Measurements from ENCODE around the gene ELAPOR1.
A peak's percentile ranks its signal among the peaks of the same experiment; 100 is the strongest.

Gene ELAPOR1

GRCh38 chr1:109090196-109091077 lies 23.5 kb upstream of the ELAPOR1 start, which contains the start of gene TMEM167B:
TSS of gene TMEM167B (plus strand) at chr1:109090764. CDS start at chr1:109090873, 109 bp downstream.
- no peak for TF ChIP-seq CTCF (IDR thresholded peaks at IDR 0.05; ENCODE audit: poor library complexity, severe bottlenecking)
- peaks cover 9% of the 10 kb centered on the region for H3K4me1 ChIP-seq (ENCODE audit: insufficient read depth, poor library complexity, severe bottlenecking)
- no peaks in the 10 kb centered on the region for H3K27me3 ChIP-seq (ENCODE audit: insufficient read depth, poor library complexity, severe bottlenecking)
- H3K36me3 ChIP-seq (ENCODE audit: low read depth), result peaks cover 30% of the 10 kb centered on the region
- peak within 1 kb of the TSS; percentile 89 for H3K4me3 ChIP-seq (ENCODE audit: severe bottlenecking)
- peak within 1 kb of the TSS; percentile 64 for H3K27ac ChIP-seq (ENCODE audit: poor library complexity, severe bottlenecking)
- no peaks in the 10 kb centered on the region for H3K9me3 ChIP-seq (ENCODE audit: severe bottlenecking)
- DNase-seq (ENCODE audit: low spot score) (peak; percentile 90), ATAC-seq (ENCODE audit: low read depth) (peak; percentile 89)

- Histone ChIP-seq H3K36me3 (ENCODE audit: low read depth) (peaks cover 38% of the 10 kb centered on the region), H3K27ac (ENCODE audit: poor library complexity, severe bottlenecking) (peak overlapping the region; percentile 64), H3K4me3 (ENCODE audit: severe bottlenecking) (peak overlapping the region; percentile 89), H3K4me1 (ENCODE audit: insufficient read depth, poor library complexity, severe bottlenecking) (peaks cover 9% of the 10 kb centered on the region), H3K27me3 (ENCODE audit: insufficient read depth, poor library complexity, severe bottlenecking) (no peaks in the 10 kb centered on the region), H3K9me3 (ENCODE audit: severe bottlenecking) (no peaks in the 10 kb centered on the region)
- no peak for TF ChIP-seq CTCF (IDR thresholded peaks at IDR 0.05; ENCODE audit: poor library complexity, severe bottlenecking)
- ATAC-seq (ENCODE audit: low read depth), result peak; percentile 70
- DNase-seq (ENCODE audit: low spot score), result no peak
Measured at GRCh38 chr1:109091078-109091838, 22.7 kb upstream of the ELAPOR1 start.

- no peak for TF ChIP-seq CTCF (IDR thresholded peaks at IDR 0.05; ENCODE audit: poor library complexity, severe bottlenecking)
- Histone ChIP-seq H3K4me1 (ENCODE audit: insufficient read depth, poor library complexity, severe bottlenecking) (peaks cover 9% of the 10 kb centered on the region), H3K27ac (ENCODE audit: poor library complexity, severe bottlenecking) (peak overlapping the region; percentile 64), H3K36me3 (ENCODE audit: low read depth) (peaks cover 42% of the 10 kb centered on the region), H3K9me3 (ENCODE audit: severe bottlenecking) (no peaks in the 10 kb centered on the region), H3K27me3 (ENCODE audit: insufficient read depth, poor library complexity, severe bottlenecking) (no peaks in the 10 kb centered on the region), H3K4me3 (ENCODE audit: severe bottlenecking) (peak overlapping the region; percentile 89)
- DNase-seq (ENCODE audit: low spot score) (no peak), ATAC-seq (ENCODE audit: low read depth) (no peak)
Measured at GRCh38 chr1:109091839-109092193, 22.1 kb upstream of the ELAPOR1 start.

- H3K36me3 ChIP-seq (ENCODE audit: low read depth), result peaks cover 42% of the 10 kb centered on the region
- H3K27ac ChIP-seq (ENCODE audit: poor library complexity, severe bottlenecking), result no peak overlapping the region
- no peak for TF ChIP-seq CTCF (IDR thresholded peaks at IDR 0.05; ENCODE audit: poor library complexity, severe bottlenecking)
- H3K9me3 ChIP-seq (ENCODE audit: severe bottlenecking), result no peaks in the 10 kb centered on the region
- DNase-seq (ENCODE audit: low spot score), result no peak
- H3K27me3 ChIP-seq (ENCODE audit: insufficient read depth, poor library complexity, severe bottlenecking), result no peaks in the 10 kb centered on the region
- no peak for ATAC-seq (ENCODE audit: low read depth)
- no peak overlapping the region for H3K4me3 ChIP-seq (ENCODE audit: severe bottlenecking)
- H3K4me1 ChIP-seq (ENCODE audit: insufficient read depth, poor library complexity, severe bottlenecking), result peaks cover 9% of the 10 kb centered on the region
Measured at GRCh38 chr1:109094377-109094803, 19.5 kb upstream of the ELAPOR1 start.

All from RWPE2 (cell line).